ENCODE data around the gene CWC22. TPM values are rescaled to one million over a fixed set of nuclear protein-coding genes. Genes with fewer than 3 reads are reported as not detected.
"Not testable (repeated sequence)": the region's sequence is repeated elsewhere in the genome, so short reads cannot be mapped to it uniquely, and the experiment has no call there.

The CWC22 gene
- total RNA-seq, 1 experiment from 2014 or later, result 7.2 TPM

DNA sequence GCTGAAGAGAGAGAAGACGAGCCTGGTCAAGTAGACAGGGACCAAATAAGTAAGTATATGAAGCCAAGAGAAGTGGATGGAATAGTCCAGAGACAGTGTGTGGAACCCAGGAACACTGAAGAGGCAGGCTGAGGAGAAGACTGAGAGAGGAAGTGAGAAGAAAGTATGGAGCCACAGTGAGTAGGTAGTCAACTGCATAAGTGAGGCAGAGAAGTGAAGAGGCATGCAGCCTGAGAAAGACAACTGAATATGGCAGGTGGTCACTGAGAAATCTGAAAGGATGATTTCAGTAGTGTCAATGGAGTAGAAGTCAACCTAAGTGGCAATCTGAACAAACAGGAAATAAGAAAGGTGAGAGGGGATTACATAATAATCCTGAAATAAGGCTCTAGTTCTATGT, 55.4 kb downstream of the CWC22 start:
- DNase-seq (ENCODE audit: low spot score), result no peak

DNA sequence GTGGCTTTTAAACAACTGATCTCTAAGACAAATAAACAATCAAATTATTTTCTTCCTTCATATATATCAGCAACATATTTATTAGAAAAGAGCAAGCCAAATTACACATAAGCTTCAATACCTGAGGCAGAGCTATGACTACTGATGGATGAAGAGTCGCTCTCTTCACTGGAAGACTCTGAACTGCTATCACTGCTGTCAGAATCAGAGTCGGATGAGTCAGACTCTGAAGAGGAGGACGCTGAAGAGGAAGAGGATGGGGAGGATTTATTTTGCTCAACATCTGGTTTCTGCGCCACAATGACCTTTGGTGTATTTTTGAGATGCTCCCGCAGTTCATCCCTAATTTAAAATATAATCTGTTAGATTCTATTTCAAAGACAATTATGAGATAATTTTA, 56.7 kb downstream of the CWC22 start:
- no peak for DNase-seq (ENCODE audit: low spot score)

DNA sequence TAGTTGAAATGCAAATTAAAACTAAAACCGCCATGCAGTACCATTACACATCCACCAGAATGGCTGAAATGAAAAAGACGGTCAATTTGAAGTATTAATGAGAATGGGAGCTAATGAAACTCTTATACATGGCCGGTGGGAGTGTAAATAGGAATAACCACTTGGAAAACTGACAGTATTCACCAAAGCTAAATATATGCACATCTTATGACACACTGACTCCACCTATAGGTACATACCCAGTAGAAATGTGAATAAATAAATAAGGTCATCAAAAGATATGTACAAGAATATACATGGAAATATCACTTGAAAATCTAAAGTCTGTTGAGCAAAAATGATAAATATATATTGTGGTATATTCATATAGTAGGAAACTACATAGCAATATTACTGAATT, 57.7 kb downstream of the CWC22 start:
- no peak for DNase-seq (ENCODE audit: low spot score)

DNA sequence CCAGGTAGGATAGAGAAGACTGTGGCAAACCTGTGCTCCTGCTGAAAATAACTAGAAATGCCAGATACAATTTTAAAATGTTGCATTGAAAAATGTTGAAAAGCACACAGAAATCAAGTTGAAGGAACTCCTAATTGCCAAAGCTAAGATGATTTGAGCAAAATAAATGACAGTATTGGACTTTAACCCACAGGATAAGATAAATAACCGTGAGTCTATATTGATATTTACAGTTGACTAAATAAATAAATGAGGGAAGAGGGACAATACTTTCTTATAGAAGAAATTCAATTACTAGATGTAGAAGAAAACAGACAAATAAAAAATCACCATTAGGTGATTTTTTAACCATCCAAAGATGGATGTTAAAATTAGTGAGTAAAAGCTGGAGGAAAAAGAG, 59.0 kb downstream of the CWC22 start:
- no peak for DNase-seq (ENCODE audit: low spot score)

DNA sequence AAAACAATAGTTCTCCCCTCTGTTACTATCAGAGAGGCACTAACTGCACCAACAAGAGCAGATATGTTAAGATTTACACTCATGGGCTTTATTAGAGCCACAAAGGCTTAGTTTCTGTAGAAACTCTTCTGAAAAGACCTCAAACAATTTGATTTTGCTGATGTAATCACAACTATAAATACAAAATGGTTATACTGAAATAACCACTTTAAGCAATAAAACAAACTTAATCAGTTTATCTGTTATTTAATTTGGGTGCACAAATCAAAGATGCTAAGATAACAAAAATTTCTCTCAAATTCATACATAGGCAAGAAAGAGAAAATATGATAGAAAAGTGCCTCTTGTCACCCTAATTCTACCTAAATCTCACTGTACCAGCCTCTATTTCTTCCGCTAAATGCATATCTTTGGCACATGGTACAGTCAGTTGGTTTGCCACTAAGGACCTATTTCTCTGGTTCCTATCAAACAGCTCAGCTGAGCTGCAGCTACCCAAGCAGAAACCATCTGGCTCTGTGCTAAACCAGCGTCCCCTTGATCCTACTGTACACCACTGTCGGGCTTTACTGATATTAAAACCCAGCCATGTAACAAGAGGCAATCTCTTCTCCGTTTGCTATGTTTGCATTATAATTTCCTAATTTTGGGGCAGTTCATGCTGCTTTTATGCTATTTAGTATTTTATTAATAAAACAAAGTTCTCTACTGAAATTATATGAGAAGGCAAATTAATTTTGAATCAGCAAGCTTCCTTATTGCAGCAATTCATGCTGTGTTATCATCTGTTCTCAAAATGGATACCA, 60.1 kb downstream of the CWC22 start:
- no peak for DNase-seq (ENCODE audit: low spot score)

DNA sequence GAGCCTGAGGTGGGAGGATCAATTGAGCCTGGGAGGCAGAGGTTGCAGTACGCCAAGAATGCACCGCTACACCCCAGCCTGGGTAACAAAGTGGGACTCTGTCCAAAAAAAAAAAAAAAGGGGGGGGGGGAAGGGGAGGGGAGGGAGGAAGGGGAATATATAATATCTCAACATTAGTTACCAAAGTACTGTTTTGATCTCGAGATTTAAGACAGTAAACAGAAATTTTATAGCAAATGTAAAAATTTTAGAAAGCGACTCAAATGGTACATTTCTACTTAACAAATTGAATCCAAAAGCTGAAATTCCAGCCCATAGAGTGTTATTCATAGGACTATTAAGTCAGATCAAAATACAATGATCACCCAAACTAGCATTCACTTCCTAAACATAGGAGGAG, 60.8 kb downstream of the CWC22 start:
- no peak for DNase-seq (ENCODE audit: low spot score)

DNA sequence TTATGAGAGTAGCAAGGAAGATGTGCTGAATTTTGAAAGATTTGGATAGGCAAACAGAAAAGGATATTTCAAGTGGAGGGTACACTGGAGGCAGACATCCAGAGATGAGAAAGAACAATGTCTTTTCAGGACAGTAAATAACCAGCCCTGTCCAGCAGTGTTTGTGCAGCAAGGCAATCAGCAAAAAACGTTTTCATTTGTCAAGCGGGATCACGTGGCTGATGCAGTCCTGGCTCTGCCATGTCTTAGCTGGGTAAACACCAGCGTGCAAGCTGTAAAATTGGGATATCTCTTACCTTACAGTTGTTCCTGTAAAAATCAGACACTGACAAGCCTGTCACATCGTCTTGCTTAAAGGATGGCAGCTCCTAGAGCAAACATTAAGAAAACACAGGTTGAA, 67.8 kb downstream of the CWC22 start:
- no peak for DNase-seq (ENCODE audit: low spot score)

DNA sequence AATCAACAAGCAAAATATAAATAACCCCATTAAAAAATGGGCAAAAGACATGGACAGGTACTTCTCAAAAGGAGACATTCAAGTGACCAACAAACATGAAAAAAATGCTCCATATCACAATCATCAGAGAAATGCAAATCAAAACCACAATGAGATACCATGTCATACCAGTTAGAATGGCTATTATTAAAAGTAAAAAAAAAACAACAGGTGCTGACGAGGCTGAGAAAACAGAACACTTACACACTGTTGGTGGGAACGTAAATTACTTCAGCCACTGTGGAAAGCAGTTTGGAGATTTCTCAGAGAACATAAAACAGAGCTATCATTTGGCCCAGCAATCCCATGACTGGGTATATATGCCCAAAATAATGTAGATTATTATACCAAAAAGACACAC, 69.1 kb downstream of the CWC22 start:
- DNase-seq (ENCODE audit: low spot score), result no peak

DNA sequence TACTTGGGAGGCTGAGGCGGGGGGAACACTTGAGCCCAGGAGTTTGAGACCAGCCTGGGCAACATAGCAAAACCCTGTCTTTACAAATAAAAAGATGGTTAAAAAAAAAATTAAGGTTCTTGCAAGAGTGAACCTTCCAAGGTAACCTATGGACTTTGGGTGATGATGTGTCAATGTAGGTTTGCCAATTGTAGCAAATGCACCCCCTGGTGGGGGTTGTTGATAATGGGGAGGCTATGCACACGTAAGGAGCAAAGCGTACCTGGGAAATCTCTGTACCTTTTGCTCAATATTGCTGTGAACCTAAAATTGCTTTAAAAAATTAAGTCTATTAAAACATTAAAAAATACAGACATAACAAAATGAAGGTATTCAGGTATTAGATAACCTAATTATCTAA, 70.4 kb downstream of the CWC22 start:
- peak; percentile 67 for DNase-seq (ENCODE audit: low spot score)

DNA sequence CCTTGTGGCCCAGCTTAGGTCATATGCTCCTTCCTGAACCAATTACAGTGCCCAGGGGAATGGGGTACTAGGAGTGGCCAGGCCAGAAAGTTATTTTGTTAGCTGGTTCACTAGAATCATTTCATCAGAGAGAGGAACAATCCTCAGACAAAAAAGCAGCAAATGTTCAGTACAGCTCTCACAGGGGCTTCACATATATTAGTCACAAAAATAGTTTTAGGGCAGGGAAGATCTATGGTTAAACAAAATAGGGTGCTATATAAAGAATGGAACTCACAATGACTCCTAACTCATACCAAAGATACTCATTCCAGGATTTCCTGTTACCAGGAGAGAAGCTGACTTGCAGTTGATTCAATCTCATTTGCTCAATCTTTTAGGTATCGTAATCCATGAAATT, 71.0 kb downstream of the CWC22 start:
- DNase-seq (ENCODE audit: low spot score), result no peak

DNA sequence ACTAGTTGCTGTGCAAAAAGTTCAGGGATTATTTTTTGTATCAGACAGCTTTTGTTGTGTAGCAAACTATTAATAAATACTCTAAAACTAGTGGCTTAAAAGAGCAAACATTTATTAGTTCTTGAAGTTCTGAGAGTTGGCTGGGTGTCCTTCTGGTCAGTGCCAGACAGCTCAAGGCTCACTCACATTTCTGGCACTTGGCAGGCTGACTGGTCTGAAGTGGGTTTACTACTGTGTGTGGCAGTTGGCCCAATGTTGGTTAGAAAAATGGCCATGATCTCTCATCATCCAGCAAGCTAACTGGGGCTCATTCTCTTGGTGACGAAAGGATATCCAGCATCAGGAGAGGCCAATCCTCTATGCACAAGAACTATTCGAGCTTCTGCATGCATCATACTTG, 74.3 kb downstream of the CWC22 start:
- no peak for DNase-seq (ENCODE audit: low spot score)

DNA sequence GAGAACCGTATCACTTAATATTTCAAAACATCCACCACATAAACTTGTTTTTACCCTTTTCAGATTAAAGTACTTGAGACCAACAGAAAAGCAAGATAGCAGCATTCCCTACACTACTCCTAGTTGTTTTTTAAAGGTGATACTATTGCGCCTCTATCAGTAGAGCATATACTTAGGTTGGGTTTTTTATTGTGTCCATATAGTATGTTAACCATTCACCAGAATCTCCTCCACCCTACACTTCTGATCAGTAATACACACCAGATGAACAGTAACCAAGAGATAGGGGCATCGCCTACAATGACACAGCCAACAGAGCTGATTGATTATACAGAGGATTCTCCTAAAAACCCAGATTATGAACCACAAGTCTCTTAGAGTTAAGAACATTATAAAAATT, 75.6 kb downstream of the CWC22 start:
- DNase-seq (ENCODE audit: low spot score), result no peak

DNA sequence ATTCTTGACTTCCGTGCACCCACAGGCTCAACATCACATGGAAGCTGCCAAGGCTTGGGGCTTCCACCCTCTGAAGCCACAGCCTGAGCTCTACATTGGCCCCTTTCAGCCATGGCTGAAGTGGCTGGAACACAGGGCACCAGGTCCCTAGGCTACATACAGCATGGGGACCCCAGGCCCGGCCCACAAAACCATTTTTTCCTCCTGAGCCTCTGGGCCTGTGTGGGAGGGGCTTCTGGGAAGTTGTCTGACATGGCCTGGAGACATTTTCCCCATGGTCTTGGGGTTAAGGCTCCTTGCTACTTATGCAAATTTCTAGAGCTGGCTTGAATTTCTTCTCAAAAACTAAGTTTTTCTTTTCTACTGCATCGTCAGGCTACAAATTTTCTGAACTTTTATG, 77.1 kb downstream of the CWC22 start:
- DNase-seq (ENCODE audit: low spot score), result not testable (repeated sequence)

DNA sequence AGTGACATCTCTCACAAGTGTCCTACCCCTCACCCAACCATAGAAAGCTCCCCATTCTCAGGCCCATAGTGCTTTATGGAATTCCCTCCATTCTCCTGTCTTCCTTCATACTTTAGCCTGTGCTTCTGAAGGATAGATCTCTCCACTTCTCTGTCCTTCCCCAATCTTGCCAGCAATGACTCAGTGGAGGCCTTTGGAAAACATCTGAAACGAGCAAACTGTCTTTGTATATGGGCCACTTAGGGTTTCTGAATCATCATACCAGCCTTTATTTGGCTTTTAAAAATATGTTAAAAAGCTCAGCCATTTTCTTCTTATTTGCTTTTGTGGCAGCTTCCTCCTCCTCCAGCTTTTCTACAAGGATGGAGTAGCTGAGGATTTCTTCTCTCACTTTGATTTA, 80.1 kb downstream of the CWC22 start:
- no peak for DNase-seq (ENCODE audit: low spot score)

DNA sequence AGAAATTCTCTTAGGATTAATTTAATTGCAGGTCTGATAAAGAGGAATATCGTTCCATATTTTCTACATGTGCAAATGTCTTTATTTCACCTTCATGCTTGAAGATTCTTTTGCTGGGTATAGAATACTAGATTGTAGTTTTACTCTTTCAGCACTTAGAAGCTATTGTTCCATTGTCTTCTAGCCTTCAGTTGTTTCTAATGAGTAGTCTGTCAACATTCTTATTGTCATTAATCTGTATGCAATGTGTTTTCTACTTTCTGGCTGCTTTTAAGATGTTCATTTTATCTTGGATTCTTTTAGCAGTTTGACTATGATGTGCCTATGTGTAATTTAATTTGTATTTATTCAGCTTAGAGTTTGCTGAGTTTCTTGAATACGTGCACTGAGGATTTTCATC, 81.4 kb downstream of the CWC22 start:
- no peak for DNase-seq (ENCODE audit: low spot score)

DNA sequence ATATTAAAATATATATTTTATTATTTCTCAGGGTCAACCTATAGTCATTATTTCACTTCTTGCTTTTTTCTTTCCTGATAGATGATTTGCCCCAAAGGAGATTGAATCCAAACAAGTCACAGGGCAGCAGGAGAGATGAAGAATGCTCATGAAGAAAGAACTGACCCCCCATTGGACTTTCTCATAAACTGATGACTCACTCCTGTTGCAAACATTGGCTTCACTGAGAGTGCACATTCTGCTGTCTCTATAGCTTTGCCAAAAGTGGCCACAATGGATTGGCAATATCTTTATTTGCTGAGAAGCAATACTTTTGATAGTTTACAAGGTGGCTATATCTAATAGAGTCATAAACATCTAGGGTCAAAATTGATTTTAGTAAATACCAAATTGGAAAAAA, 89.8 kb downstream of the CWC22 start:
- peak; percentile 11 for DNase-seq (ENCODE audit: low spot score)

DNA sequence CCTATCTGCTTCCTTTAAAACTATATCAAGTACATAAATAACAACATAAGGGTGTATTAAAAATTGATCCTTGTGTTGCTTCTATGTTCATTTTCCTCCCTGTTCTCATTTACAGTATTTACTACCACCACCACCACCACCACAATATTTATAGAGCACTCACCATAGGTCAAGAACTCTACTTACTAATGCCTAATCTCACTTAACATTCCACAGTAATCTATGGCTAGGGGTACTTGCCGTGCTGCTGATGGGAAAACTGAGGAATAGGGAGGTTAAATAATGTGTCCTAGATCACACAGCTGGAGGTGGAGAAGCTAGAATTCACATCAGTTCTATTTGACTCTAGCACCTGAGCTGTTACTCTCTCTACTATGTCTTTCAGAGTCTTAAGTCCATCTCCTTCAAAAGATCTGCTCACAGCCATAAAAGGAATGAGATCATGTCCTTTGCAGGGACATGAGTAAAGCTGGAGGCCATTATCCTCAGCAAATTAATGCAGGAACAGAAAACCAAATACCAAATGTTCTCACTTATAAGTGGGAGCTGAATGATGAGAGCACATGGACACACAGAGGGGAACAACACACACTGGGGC, 91.6 kb downstream of the CWC22 start:
- DNase-seq (ENCODE audit: low spot score), result no peak

DNA sequence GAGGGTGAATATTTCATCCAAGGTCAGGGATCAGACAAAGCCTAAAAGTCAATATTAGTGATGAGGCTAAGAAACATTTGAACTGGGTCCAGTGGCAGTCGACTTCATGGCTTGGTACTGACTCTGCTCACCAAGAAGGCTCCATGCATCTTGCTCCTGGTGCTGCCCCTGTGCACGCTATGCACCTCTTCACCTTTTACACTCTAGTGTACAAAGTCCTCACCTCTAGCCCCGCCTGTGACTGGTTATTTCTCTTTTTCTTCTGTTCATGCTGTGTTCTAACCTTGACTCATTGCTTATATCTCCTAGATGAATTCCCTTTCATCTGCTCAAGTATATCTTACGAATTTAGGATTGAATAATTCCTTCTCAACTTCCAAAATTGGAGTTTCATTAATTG, 93.3 kb downstream of the CWC22 start:
- DNase-seq (ENCODE audit: low spot score), result no peak

DNA sequence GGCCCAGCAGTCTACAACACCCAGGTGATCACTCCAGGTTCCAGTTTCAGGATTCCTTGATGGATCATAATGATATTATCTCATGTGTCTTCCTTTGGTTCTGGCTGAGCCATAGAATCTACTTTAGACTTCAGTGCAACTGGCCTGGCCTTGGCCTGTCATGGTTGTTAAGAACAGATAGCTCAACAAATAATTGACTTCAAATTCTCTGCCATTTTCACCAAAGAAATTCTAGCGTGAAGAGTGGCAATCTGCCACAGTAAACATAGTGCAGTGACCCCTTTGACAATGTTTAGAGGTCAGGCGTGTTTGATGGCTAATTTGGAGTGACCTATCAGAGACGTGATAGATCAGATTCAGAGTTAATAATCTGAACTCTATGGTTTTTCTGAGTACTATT, 95.5 kb downstream of the CWC22 start:
- DNase-seq (ENCODE audit: low spot score), result no peak

DNA sequence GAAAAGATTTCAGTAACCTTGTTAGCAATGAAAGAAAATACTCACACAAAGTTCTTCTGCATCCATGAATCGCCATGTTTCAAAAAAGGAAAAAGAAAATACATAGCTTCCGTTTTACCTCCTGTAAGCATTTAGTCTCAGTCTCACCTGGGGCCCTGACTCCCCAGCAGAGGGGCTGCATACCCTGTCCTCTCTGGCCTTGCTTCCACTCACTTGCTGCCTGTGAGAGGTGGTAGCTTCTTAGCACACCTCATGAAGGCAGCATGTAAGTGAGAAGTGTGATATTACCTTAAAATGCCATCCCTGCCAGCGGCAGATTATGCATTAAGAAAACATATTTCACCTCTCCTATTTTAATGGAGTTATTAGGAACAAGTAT, 96.4 kb downstream of the CWC22 start:
- DNase-seq (ENCODE audit: low spot score), result no peak

DNA sequence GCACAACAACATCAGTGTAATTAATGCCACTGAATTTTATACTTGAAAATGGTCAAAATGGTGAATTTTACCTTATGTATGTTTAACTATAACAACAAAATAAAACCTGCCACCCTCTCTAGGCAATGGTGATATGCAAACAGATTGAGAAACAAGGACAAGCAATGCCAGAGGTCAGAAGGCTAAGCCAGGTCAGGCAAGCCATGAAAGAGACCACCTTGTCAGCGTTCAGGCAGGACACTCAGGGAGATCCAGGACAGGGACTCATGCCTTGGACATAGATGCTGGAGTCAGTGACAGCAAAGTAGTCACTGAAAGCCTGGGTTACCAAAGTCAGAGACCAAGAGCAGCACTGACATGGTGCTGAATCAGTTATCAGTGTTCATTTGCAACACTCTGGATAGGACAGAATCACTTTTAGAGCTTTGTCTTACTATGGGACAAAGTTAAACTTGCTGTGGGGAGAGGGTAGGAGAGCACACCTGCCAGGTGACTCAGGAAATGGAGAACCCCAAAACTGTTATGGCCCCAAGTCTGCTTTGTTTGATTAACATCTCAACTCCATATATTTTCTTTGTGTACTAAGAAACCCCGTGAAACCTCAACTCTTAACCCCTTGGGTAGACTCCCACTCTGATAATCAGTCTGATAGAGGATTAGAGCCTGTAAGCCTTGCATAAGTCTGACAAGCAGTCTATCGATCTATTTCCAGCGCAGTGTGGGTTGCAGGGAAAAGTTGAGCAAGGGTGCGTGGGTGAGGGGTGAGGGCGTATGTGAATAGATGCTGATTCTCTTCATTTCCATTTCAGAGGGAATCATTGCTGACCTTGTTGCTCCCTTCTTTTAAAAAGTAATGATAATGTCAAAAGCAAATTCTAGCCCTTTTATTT, 97.0 kb downstream of the CWC22 start:
- no peak for DNase-seq (ENCODE audit: low spot score)

DNA sequence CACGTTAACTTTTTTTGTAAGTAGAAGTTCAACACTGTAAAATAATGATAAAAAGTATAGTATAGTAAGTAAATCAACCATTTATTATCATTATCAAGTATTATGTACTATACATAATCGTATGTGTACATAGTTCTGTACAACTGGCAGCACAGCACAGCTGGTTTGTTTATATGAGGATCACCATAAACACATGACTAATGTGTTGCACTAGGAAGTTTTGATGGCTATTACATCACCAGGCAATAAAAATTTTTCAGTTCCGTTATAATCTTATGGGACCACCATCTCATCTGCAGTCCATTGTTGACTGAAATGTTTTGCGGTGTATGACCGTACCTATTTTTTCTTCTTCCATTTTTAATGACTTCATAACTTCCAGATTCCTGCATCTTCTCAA, 106.4 kb downstream of the CWC22 start:
- no peak for DNase-seq (ENCODE audit: low spot score)

DNA sequence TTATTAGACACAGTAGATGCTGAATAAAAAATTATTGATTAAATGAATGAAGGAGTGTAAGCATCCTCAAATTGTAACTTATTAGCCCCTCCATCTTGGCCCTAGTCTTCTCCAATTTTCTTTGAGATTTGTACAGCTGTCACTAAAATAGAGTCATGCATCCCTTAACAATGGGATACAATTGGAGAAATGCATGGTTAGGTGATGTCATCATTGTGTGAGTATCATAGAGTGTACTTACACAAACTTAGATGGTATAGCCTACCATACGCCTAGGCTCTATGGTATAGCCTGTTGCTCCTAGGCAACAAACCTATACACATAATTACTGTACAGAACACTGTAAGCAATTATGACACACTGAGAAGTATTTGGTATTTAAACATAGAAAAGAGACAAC, 107.4 kb downstream of the CWC22 start:
- no peak for DNase-seq (ENCODE audit: low spot score)

Data from HT-29 (cell line).